ENCODE data around the gene BBS2. TPM values are rescaled to one million over a fixed set of nuclear protein-coding genes. Genes with fewer than 3 reads are reported as not detected.

BBS2 gene
- total RNA-seq, 1 experiment from 2014 or later = 24.0 TPM

GRCh38 chr16:56463153-56463552 lies 56.7 kb downstream of the BBS2 start:
- in situ Hi-C loops (cut with HindIII; ENCODE audit: low pct_unique_long_range_greater_than_20kb, low sequenced_read_pairs) (no loop called here), intact Hi-C loops (cut with micrococcal nuclease; ENCODE audit: unreplicated experiment) (no loop called here)
- H3K27me3 ChIP-seq (ENCODE audit: control insufficient read depth, insufficient read depth, low read length) = no peaks in the 10 kb centered on the region
- ChIA-PET POLR2A (interaction anchor here (0.6 kb wide), 1 partner anchor 26 kb away, joined by 5 read pairs; no protein-coding TSS in a partner anchor), CTCF (no interaction called here)
- no peaks in the 10 kb centered on the region for H3K9me3 ChIP-seq (ENCODE audit: control insufficient read depth, insufficient read depth, low read depth, low read length)
- no peak for TF ChIP-seq TCF7L2 (IDR thresholded peaks at IDR 0.05; ENCODE audit: low read depth, low read length)
- TF ChIP-seq, protein P1, sequence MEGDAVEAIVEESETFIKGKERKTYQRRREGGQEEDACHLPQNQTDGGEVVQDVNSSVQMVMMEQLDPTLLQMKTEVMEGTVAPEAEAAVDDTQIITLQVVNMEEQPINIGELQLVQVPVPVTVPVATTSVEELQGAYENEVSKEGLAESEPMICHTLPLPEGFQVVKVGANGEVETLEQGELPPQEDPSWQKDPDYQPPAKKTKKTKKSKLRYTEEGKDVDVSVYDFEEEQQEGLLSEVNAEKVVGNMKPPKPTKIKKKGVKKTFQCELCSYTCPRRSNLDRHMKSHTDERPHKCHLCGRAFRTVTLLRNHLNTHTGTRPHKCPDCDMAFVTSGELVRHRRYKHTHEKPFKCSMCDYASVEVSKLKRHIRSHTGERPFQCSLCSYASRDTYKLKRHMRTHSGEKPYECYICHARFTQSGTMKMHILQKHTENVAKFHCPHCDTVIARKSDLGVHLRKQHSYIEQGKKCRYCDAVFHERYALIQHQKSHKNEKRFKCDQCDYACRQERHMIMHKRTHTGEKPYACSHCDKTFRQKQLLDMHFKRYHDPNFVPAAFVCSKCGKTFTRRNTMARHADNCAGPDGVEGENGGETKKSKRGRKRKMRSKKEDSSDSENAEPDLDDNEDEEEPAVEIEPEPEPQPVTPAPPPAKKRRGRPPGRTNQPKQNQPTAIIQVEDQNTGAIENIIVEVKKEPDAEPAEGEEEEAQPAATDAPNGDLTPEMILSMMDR (IDR thresholded peaks at IDR 0.05) = no peak
- BruUV-seq (replicated peaks) = no TSS peak
- H3K4me1 ChIP-seq (ENCODE audit: control insufficient read depth, insufficient read depth, low read length) = no peaks in the 10 kb centered on the region
- H3K4me3 ChIP-seq (ENCODE audit: low read depth in 2 of 2, low read length in 2 of 2) = no peak overlapping the region
- no peak overlapping the region for H3K27ac ChIP-seq (ENCODE audit: low read length)
- ATAC-seq (no peak), DNase-seq (ENCODE audit: low read depth, low spot score) (no peak)
- H3K36me3 ChIP-seq (ENCODE audit: control insufficient read depth, insufficient read depth, low read length) = peaks cover 22% of the 10 kb centered on the region

- in situ Hi-C loops (cut with HindIII; ENCODE audit: low pct_unique_long_range_greater_than_20kb, low sequenced_read_pairs) = no loop called here
- CTCF ChIA-PET = no interaction called here
Measured at GRCh38 chr16:56462064-56462796, 57.6 kb downstream of the BBS2 start.

More at GRCh38 chr16:56462064-56462796, 57.6 kb downstream of the BBS2 start:
- no peak for DNase-seq (ENCODE audit: low read depth, low spot score)
- Histone ChIP-seq H3K27ac (ENCODE audit: low read length) (no peak overlapping the region), H3K4me3 (ENCODE audit: low read depth in 2 of 2, low read length in 2 of 2) (no peak overlapping the region), H3K36me3 (ENCODE audit: control insufficient read depth, insufficient read depth, low read length) (peaks cover 19% of the 10 kb centered on the region), H3K4me1 (ENCODE audit: control insufficient read depth, insufficient read depth, low read length) (no peaks in the 10 kb centered on the region), H3K9me3 (ENCODE audit: control insufficient read depth, insufficient read depth, low read depth, low read length) (no peaks in the 10 kb centered on the region), H3K27me3 (ENCODE audit: control insufficient read depth, insufficient read depth, low read length) (no peaks in the 10 kb centered on the region)
- ATAC-seq = no peak
- intact Hi-C loops (cut with micrococcal nuclease; ENCODE audit: unreplicated experiment) = no loop called here
- POLR2A ChIA-PET = no interaction called here
- TF ChIP-seq POLR2AphosphoS5 (IDR thresholded peaks at IDR 0.05; ENCODE audit: low read depth, low read length) (no peak), SIN3A (IDR thresholded peaks at IDR 0.05; ENCODE audit: borderline replicate concordance, insufficient read depth, low read depth, low read length) (no peak), TCF7L2 (IDR thresholded peaks at IDR 0.05; ENCODE audit: low read depth, low read length) (no peak), REST (IDR thresholded peaks at IDR 0.05; ENCODE audit: insufficient read depth in 1 of 2, low read depth in 2 of 2, low read length in 1 of 2) (no peak)
- TF ChIP-seq, protein P1 (IDR thresholded peaks at IDR 0.05) = no peak
- no TSS peak for BruUV-seq (replicated peaks)
